Adipocyte (in vitro differentiated cells): Measurements from ENCODE around the gene AGK.

ENCODE experiments used
- DNase-seq: peaks from one replicate; pipeline ENCODE4 v3.0.0-alpha.2; 2015; ENCODE audit warnings: low read depth
- H3K27me3 ChIP-seq: replicated peaks from 2 replicates; pipeline ENCODE4 v1.7.0; 2013; ENCODE audit warnings: mild to moderate bottlenecking, low read length, moderate library complexity; ENCODE audit not compliant: control insufficient read depth, insufficient read depth
- H3K36me3 ChIP-seq: 2 replicates; pipeline ENCODE4 v1.7.0; 2013; ENCODE audit warnings: low read length, mild to moderate bottlenecking, moderate library complexity; ENCODE audit not compliant: control insufficient read depth, insufficient read depth, severe bottlenecking
- H3K4me1 ChIP-seq: 2 replicates; pipeline ENCODE4 v1.7.0; 2013; ENCODE audit warnings: mild to moderate bottlenecking, low read length, moderate library complexity; ENCODE audit not compliant: control insufficient read depth, insufficient read depth
- H3K4me3 ChIP-seq: 2 replicates; pipeline ENCODE4 v1.7.0; 2013; ENCODE audit warnings: mild to moderate bottlenecking, low read length, moderate library complexity
- H3K9ac ChIP-seq: 2 replicates; pipeline ENCODE4 v1.7.0; 2013; ENCODE audit warnings: mild to moderate bottlenecking, low read length, moderate library complexity
- H3K9me3 ChIP-seq: 2 replicates; pipeline ENCODE4 v1.7.0; 2013; ENCODE audit warnings: mild to moderate bottlenecking, low read length, moderate library complexity; ENCODE audit not compliant: control insufficient read depth

Gene AGK

DNA sequence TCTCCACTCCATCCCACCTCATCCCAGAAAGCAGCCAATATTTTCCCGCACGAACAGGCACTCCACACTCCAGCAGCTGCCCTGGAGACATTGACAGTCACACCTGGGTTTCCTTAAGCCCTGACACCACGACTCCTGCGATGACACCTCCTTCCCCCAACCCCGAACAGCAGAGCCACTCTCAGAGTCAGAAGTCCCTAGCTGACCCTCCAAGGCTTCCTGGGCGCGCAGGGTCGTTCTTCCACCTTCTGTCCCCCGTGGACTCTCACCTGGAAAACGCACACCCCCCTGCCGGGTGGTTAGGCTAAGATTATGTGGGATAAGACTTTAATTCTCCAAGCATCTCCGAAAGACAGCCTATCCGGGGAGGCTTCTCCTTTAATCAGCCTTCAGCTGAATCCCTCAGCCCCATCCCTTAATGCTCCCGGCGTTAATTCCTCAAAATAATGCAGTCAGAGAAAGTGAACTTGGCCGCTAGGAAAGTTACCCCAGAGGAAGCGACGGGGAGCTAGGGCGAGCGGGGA lies 149.7 kb downstream of the AGK start:
- H3K4me3 ChIP-seq, result peak overlapping the region; percentile 73
- no peaks in the 10 kb centered on the region for H3K27me3 ChIP-seq
- DNase-seq, result peak; percentile 59
- H3K4me1 ChIP-seq, result peaks cover 11% of the 10 kb centered on the region
- H3K9me3 ChIP-seq, result no peaks in the 10 kb centered on the region
- H3K9ac ChIP-seq, result peak overlapping the region; percentile 39
- H3K36me3 ChIP-seq, result no peaks in the 10 kb centered on the region

DNA sequence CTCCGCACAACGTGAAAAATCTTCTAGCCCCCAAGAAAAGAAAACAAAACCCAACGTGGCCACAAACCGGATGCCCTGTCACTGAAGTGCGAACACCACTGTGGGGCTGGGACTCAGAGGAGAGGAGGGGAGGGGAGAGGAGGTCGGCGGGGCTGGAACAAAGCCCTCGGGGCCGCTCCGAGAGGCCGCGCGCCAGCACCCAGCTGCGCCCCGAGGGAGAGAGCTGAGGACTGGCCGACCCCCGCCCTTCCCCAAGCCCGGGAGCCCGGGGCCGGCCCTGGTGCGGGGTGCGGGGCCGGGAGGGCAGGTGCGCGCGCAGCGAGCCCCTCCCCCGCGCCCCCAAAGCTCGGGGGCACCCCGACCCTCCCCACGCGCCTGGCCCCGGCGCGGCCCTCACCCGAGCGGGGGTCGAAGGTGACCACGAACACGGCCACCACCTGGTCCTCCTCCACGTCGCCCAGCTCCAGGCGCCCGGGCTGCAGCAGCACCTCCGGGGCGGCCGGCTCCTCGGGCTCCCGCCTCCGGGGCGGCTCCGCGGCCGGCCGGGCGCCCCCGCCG lies 150.4 kb downstream of the AGK start:
- DNase-seq, result peak; percentile 66
- Histone ChIP-seq H3K36me3 (no peaks in the 10 kb centered on the region), H3K9me3 (no peaks in the 10 kb centered on the region), H3K9ac (peak overlapping the region; percentile 71), H3K4me1 (peaks cover 11% of the 10 kb centered on the region), H3K27me3 (no peaks in the 10 kb centered on the region), H3K4me3 (peak overlapping the region; percentile 81)

DNA sequence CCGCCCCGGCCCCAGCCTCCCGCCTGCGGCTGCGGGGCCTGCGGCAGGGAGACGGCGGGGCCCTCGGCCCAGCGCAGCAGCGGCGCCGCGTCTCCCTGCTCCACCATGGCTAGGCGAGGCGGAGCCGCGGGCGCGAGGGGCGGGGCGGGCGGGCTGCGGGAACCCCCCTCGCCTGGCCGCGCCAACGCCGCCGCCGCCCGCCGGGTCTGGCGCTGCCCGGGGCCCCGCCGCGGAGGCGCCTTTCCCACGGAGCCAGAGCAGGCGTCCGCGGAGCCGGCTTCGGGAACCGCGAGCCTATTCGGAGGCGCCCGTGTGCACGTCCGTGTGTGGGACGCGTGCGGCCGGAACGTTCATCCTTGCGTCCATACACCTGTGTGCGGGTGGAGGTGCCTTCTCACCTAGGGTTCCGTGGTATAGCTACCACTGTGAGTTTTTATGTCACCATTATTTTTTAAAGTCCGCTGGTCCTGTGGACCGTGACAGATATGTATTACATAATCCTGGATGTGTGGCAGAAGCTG lies 150.9 kb downstream of the AGK start, which contains the start of gene DENND11:
Gene DENND11 (minus strand): TSS at position 120 of the 521 bp plus-strand sequence. CDS start 13 bp downstream, at position 107.
- no peaks in the 10 kb centered on the region for H3K36me3 ChIP-seq
- DNase-seq, result peak; percentile 86
- H3K4me1 ChIP-seq, result peaks cover 11% of the 10 kb centered on the region
- H3K9ac ChIP-seq, result peak within 1 kb of the TSS; percentile 77
- peak within 1 kb of the TSS; percentile 90 for H3K4me3 ChIP-seq
- no peaks in the 10 kb centered on the region for H3K27me3 ChIP-seq
- no peaks in the 10 kb centered on the region for H3K9me3 ChIP-seq

DNA sequence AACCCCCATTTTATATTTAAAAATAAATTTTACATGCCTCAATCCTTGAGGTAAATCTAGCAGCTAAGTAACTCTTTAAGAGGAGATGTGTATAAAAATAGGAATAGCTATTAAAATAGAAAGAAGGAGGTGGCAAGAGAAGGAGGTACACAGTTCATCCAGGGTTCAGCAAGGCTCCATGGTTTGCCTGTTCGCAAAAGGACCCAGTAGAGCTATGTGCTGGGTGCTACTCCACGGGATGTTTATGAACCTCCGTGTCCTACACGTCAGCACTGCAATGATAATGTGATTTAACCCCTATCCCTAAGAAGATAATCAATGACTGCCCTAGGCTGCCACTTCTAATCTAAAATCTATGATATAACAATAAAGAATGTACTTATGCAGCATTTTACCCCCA lies 151.7 kb downstream of the AGK start:
- DNase-seq, result no peak
- peak overlapping the region; percentile 90 for H3K4me3 ChIP-seq
- H3K36me3 ChIP-seq, result no peaks in the 10 kb centered on the region
- no peaks in the 10 kb centered on the region for H3K9me3 ChIP-seq
- no peaks in the 10 kb centered on the region for H3K27me3 ChIP-seq
- no peak overlapping the region for H3K9ac ChIP-seq
- peaks cover 11% of the 10 kb centered on the region for H3K4me1 ChIP-seq

DNA sequence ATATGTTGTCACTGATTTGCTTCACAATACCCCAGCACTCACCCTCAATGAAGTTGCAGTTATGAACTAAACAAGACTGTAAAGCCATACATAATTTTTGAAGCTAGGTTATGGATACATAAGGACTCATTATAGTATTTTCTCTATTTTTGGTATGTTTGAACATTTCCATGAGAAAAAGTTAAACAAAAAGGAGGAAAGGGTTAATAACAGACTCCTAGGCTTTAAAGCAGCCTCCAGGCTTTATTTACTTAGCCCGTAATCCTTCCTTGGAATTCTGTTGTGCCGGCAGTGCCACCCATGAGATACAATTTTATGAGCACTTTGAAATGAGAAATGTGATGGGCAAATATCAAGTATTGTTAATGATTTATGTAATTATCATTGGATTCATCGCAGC lies 152.9 kb downstream of the AGK start:
- H3K4me1 ChIP-seq, result peaks cover 11% of the 10 kb centered on the region
- H3K36me3 ChIP-seq, result no peaks in the 10 kb centered on the region
- H3K4me3 ChIP-seq, result no peak overlapping the region
- no peak for DNase-seq
- no peaks in the 10 kb centered on the region for H3K9me3 ChIP-seq
- no peaks in the 10 kb centered on the region for H3K27me3 ChIP-seq
- no peak overlapping the region for H3K9ac ChIP-seq

DNA sequence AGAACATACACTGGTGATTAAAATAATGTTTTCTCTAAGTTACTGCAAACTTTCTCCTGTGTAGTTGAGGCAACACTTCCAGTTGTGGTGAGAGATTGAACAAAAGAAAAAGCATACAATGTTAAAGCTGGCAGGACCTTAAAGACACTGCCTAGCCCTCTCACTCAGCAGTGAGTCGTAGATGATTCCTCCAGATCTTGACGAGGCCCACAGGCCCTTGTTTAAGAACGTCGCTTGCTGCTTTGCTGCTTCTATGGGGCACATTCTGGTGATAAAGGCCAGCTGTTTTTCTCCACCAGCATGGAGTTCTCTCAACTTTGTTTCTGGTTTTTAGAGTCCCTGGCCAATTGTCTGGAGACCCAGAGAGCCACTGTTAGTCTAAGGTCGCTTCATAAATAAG lies 153.5 kb downstream of the AGK start:
- Histone ChIP-seq H3K4me3 (no peak overlapping the region), H3K27me3 (no peaks in the 10 kb centered on the region), H3K9me3 (no peaks in the 10 kb centered on the region), H3K4me1 (peaks cover 11% of the 10 kb centered on the region), H3K9ac (no peak overlapping the region), H3K36me3 (no peaks in the 10 kb centered on the region)
- DNase-seq, result peak; percentile 6
